Progenitor cell of endocrine pancreas (in vitro differentiated cells): ENCODE results near the gene FRMD4A. TPM values are rescaled to one million over a fixed set of nuclear protein-coding genes. Genes with fewer than 3 reads are reported as not detected.
A peak's percentile ranks its signal among the peaks of the same experiment; 100 is the strongest.

Experiments
- DNase-seq: peaks from one replicate; pipeline ENCODE4 v3.0.0; 2021; ENCODE audit warnings: low spot score; ENCODE audit not compliant: unreplicated experiment
- H3K27ac Mint-ChIP-seq: 2 replicates; pipeline ENCODE4 v1.8.0; 2021; ENCODE audit warnings: mild to moderate bottlenecking, moderate library complexity, mixed read lengths
- H3K27me3 Mint-ChIP-seq: 2 replicates; pipeline ENCODE4 v1.8.0; 2021; ENCODE audit warnings: mixed read lengths
- H3K36me3 Mint-ChIP-seq: 2 replicates; pipeline ENCODE4 v1.8.0; 2022; ENCODE audit warnings: mixed read lengths; ENCODE audit not compliant: insufficient read depth
- H3K4me1 Mint-ChIP-seq: 2 replicates; pipeline ENCODE4 v1.8.0; 2021; ENCODE audit warnings: low read depth, mixed read lengths
- H3K4me3 Mint-ChIP-seq: 2 replicates; pipeline ENCODE4 v1.8.0; 2021; ENCODE audit warnings: low read depth, mild to moderate bottlenecking, moderate library complexity, mixed read lengths
- H3K9me3 Mint-ChIP-seq: 2 replicates; pipeline ENCODE4 v1.8.0; 2021; ENCODE audit warnings: low read depth, mixed read lengths
- total RNA-seq: library from RNA; stranded (reverse); gene quantifications from 2 replicates; pipeline ENCODE4 v1.2.1, GENCODE V29; 2021
- TF ChIP-seq, protein P1 (sequence below): fragments of 200-600 bp; sonication (generic); IDR thresholded peaks from one replicate; pipeline ENCODE4 v1.5.0; 2021; ENCODE audit warnings: antibody characterized with exemption, mild to moderate bottlenecking; ENCODE audit not compliant: unreplicated experiment

The FRMD4A gene
- total RNA-seq, 1 donor from 2014 or later, result 42.2 TPM

DNA sequence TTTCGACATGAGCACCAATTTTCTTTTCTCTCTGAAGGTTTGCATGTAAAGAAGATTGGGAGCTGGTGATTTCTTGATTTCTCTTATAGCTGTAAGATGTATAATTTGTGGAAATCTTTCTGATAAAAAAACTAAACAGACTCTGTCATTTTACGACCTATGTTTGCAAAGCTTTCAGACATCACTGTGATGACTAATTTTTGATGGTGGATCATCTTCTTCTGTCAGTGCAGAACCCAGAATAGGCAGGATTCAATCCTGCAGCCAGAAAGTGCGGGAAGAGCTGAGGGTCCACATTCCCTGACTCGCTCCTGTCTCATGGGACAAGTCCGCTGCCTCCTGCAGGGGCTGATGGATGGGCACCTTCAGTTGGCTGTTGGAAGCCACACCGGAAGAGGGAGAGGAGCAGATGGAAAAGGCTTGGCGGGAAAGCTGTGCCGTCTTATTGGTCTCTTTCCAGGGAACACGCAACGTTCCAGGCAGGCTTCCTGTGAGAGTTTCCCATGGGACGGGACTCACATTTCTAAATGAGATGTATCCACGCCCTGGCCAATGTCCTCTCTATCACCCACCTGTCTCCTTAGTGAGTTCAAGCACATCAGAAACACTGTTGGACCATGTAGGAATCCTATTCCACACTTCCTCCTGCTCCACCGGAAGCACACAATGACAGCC, 557.1 kb downstream of the FRMD4A start:
- TF ChIP-seq, protein P1, sequence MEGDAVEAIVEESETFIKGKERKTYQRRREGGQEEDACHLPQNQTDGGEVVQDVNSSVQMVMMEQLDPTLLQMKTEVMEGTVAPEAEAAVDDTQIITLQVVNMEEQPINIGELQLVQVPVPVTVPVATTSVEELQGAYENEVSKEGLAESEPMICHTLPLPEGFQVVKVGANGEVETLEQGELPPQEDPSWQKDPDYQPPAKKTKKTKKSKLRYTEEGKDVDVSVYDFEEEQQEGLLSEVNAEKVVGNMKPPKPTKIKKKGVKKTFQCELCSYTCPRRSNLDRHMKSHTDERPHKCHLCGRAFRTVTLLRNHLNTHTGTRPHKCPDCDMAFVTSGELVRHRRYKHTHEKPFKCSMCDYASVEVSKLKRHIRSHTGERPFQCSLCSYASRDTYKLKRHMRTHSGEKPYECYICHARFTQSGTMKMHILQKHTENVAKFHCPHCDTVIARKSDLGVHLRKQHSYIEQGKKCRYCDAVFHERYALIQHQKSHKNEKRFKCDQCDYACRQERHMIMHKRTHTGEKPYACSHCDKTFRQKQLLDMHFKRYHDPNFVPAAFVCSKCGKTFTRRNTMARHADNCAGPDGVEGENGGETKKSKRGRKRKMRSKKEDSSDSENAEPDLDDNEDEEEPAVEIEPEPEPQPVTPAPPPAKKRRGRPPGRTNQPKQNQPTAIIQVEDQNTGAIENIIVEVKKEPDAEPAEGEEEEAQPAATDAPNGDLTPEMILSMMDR, result no peak
- Mint-ChIP-seq H3K36me3 (peaks cover 12% of the 10 kb centered on the region), H3K9me3 (peaks cover 8% of the 10 kb centered on the region), H3K27ac (no peak overlapping the region), H3K4me3 (no peak overlapping the region), H3K4me1 (peaks cover 5% of the 10 kb centered on the region), H3K27me3 (peaks cover 18% of the 10 kb centered on the region)
- no peak for DNase-seq

DNA sequence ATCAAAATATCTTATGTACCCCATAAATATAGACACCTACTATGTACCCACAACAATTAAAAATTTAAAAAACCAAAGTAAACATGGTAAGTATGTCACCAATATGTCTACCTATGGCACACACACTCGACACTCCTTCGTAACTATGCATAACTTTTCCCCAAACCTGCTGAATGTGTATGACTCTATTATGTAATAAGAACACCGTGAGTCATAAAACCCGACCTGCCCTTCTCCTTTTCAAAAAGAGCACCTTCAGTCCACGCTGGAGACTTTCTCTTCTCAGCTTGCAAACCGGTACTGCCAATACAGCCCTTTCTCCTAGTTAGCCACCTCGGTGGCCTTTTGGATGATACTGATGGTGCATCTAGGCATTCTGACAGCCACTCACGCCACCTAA, 557.7 kb downstream of the FRMD4A start:
- H3K4me1 Mint-ChIP-seq, result peaks cover 5% of the 10 kb centered on the region
- H3K27me3 Mint-ChIP-seq, result peaks cover 18% of the 10 kb centered on the region
- TF ChIP-seq, protein P1, result no peak

DNA sequence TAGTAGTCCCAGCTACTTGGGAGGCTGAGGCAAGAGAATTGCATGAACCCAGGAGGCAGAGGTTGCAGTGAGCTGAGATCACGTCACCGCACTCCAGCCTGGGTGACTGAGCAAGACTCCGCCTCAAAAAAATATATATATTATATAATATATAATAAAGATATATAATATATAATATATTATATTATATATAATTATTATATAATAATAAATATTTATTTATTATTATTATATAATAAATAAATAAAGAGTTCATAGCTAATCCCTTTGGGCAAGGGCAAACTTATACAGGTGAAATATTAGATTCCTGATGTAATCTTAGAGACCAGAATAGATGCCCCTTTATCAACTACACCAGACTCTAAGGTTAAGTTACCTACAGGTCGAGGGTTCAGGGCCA, 558.7 kb downstream of the FRMD4A start:
- TF ChIP-seq, protein P1, result no peak
- no peak overlapping the region for H3K27ac Mint-ChIP-seq
- no peak for DNase-seq
- H3K9me3 Mint-ChIP-seq, result peaks cover 8% of the 10 kb centered on the region
- H3K27me3 Mint-ChIP-seq, result peaks cover 18% of the 10 kb centered on the region
- no peak overlapping the region for H3K4me3 Mint-ChIP-seq
- H3K36me3 Mint-ChIP-seq, result peaks cover 12% of the 10 kb centered on the region
- peaks cover 10% of the 10 kb centered on the region for H3K4me1 Mint-ChIP-seq

More for the DNA sequence above, 557.7 kb downstream of the FRMD4A start:
- Mint-ChIP-seq H3K36me3 (peaks cover 12% of the 10 kb centered on the region), H3K27ac (no peak overlapping the region), H3K4me3 (no peak overlapping the region), H3K9me3 (peaks cover 8% of the 10 kb centered on the region)
- DNase-seq, result no peak

DNA sequence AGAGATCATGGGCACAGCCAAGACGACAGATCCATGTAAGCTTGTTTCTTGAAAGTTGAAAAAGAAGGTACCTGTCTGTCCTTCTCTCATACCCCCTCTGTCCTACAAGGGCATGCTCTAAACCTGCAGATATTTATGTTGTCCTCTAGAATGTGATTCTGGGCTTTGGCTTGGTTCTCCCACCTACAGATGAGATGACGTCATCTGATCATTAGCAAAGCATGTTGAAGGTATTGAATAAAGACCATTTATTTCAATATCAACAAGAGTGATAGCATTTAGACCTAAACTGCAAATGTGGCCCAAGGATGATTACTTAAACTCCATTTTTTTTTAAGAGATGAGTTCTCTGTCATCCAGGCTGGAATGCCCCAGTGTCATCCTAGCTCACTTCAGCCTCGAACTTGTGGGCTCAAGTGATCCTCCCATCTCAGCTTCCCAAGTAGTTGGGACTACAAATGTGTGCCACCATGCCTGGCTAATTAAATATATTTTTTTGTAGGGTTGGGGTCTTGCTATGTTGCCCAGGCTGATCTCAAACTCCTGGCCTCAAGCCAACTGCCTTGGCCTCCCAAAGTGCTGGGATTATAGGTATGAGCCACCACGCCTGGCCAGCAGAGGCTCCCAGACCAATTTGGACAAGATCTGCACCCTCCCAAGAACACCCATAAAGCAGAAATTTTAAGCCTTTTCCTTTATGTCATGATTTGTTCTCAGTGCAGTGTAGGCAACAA, 559.8 kb downstream of the FRMD4A start:
- H3K4me1 Mint-ChIP-seq, result peaks cover 19% of the 10 kb centered on the region
- peaks cover 12% of the 10 kb centered on the region for H3K36me3 Mint-ChIP-seq
- H3K27ac Mint-ChIP-seq, result no peak overlapping the region
- H3K4me3 Mint-ChIP-seq, result no peak overlapping the region
- no peak for DNase-seq
- peaks cover 8% of the 10 kb centered on the region for H3K9me3 Mint-ChIP-seq
- TF ChIP-seq, protein P1, result no peak
- H3K27me3 Mint-ChIP-seq, result peaks cover 18% of the 10 kb centered on the region

DNA sequence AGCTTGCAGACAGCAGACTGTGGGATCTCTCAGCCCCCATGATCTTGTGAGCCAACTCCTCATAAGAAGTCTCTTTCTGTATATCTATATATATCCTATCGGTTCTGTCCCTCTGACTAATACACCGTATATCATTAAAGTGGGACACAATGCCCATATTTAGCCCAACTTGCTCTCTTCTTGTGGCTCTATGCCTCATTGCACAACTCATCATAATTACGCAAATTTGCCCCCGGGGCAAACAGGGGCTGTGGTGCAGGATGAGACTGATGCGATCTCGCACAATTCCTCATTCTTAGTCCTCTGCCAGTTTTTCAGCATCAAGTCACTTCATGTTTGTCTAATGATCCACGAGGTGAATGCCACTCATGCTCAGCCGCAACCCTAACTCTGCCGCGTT, 560.8 kb downstream of the FRMD4A start:
- H3K4me3 Mint-ChIP-seq, result no peak overlapping the region
- peaks cover 18% of the 10 kb centered on the region for H3K27me3 Mint-ChIP-seq
- TF ChIP-seq, protein P1, result no peak
- H3K9me3 Mint-ChIP-seq, result peaks cover 7% of the 10 kb centered on the region
- H3K27ac Mint-ChIP-seq, result peak overlapping the region; percentile 6
- peaks cover 7% of the 10 kb centered on the region for H3K36me3 Mint-ChIP-seq
- peaks cover 27% of the 10 kb centered on the region for H3K4me1 Mint-ChIP-seq
- DNase-seq, result no peak
